BE2C (cell line): ENCODE measurements around the gene AFP.

Source experiments
- DNase-seq: peaks from one replicate; pipeline ENCODE4 v3.0.0-alpha.2; 2020
- H3K27me3 ChIP-seq: fragments of 250-450 bp; sonication (Bioruptor Pico); 2 replicates; pipeline ENCODE4 v1.5.1; 2020; ENCODE audit warnings: mild to moderate bottlenecking
- H3K36me3 ChIP-seq: fragments of 250-450 bp; sonication (Bioruptor Pico); 2 replicates; pipeline ENCODE4 v1.5.1; 2020; ENCODE audit warnings: mild to moderate bottlenecking
- H3K4me1 ChIP-seq: fragments of 250-450 bp; sonication (Bioruptor Pico); 2 replicates; pipeline ENCODE4 v1.5.1; 2020
- H3K4me3 ChIP-seq: 2 replicates; pipeline ENCODE4 v1.5.1; 2011; ENCODE audit warnings: low read depth, low read length
- H3K9me3 ChIP-seq: fragments of 250-450 bp; sonication (Bioruptor Pico); 2 replicates; pipeline ENCODE4 v1.5.1; 2020
- TF ChIP-seq, protein P1 (sequence below): IDR thresholded peaks from 2 replicates; pipeline ENCODE4 v1.5.1; 2012; ENCODE audit warnings: mild to moderate bottlenecking, low read depth, low read length

The AFP gene

DNA sequence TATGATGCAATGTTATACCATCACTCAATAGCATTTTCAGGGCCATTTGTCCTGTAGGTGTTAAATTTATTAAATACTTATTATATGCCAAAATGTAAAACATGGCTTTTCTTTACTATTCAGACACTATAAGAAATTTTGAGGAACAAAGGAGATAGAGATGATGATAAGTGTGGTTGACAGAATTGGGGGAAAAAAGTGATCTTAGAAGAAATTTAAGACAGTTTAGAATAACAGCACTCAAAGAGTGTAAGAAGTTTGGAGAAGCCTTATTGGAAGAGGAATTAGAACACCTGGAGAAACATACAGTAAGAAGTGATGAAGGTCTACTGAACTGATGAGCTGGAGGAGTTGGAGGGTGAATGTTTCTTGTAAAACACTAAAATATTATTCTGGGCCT, 12.8 kb upstream of the AFP start:
- TF ChIP-seq, protein P1, sequence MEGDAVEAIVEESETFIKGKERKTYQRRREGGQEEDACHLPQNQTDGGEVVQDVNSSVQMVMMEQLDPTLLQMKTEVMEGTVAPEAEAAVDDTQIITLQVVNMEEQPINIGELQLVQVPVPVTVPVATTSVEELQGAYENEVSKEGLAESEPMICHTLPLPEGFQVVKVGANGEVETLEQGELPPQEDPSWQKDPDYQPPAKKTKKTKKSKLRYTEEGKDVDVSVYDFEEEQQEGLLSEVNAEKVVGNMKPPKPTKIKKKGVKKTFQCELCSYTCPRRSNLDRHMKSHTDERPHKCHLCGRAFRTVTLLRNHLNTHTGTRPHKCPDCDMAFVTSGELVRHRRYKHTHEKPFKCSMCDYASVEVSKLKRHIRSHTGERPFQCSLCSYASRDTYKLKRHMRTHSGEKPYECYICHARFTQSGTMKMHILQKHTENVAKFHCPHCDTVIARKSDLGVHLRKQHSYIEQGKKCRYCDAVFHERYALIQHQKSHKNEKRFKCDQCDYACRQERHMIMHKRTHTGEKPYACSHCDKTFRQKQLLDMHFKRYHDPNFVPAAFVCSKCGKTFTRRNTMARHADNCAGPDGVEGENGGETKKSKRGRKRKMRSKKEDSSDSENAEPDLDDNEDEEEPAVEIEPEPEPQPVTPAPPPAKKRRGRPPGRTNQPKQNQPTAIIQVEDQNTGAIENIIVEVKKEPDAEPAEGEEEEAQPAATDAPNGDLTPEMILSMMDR: no peak
- DNase-seq: no peak
- H3K9me3 ChIP-seq: no peaks in the 10 kb centered on the region
- no peak overlapping the region for H3K4me3 ChIP-seq
- H3K4me1 ChIP-seq: no peaks in the 10 kb centered on the region
- H3K36me3 ChIP-seq: no peaks in the 10 kb centered on the region
- H3K27me3 ChIP-seq: no peaks in the 10 kb centered on the region

DNA sequence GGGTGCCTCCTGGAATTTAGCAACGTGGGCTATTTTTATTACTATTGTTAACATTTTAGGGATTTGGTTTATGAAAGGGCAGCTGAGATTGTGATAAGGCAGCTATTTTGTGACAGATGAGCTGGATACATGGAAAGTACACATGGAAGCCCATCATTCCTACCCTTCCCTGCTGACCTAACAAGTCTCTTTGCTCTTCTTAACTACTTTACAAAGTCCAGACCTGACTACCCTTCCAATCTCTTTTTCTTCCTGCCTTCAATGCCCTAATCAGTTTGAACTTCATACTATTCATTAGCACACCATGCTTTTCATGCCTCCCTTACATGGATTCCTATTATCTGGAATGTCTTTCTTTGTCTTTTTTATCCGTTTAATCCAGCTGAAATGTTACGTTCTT, 9.4 kb upstream of the AFP start:
- TF ChIP-seq, protein P1: no peak
- H3K4me3 ChIP-seq: no peak overlapping the region
- no peaks in the 10 kb centered on the region for H3K36me3 ChIP-seq
- H3K27me3 ChIP-seq: no peaks in the 10 kb centered on the region
- no peaks in the 10 kb centered on the region for H3K9me3 ChIP-seq
- no peak for DNase-seq
- H3K4me1 ChIP-seq: no peaks in the 10 kb centered on the region

- Histone ChIP-seq H3K36me3 (no peaks in the 10 kb centered on the region), H3K4me3 (no peak overlapping the region), H3K27me3 (no peaks in the 10 kb centered on the region), H3K9me3 (no peaks in the 10 kb centered on the region), H3K4me1 (no peaks in the 10 kb centered on the region)
- DNase-seq: no peak
- TF ChIP-seq, protein P1: no peak
Measured at GRCh38 chr4:73429118-73429517, 6.9 kb upstream of the AFP start.

GRCh38 chr4:73429826-73430587, 6.0 kb upstream of the AFP start:
- TF ChIP-seq, protein P1: no peak
- Histone ChIP-seq H3K27me3 (no peaks in the 10 kb centered on the region), H3K4me3 (no peak overlapping the region), H3K9me3 (no peaks in the 10 kb centered on the region), H3K36me3 (no peaks in the 10 kb centered on the region), H3K4me1 (no peaks in the 10 kb centered on the region)
- DNase-seq: no peak

DNA sequence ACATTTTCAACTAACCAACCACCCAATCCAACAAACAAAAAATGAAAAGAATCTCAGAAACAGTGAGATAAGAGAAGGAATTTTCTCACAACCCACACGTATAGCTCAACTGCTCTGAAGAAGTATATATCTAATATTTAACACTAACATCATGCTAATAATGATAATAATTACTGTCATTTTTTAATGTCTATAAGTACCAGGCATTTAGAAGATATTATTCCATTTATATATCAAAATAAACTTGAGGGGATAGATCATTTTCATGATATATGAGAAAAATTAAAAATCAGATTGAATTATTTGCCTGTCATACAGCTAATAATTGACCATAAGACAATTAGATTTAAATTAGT, 4.2 kb upstream of the AFP start:
- Histone ChIP-seq H3K9me3 (no peaks in the 10 kb centered on the region), H3K4me3 (no peak overlapping the region), H3K36me3 (no peaks in the 10 kb centered on the region), H3K27me3 (no peaks in the 10 kb centered on the region), H3K4me1 (no peaks in the 10 kb centered on the region)
- no peak for DNase-seq
- TF ChIP-seq, protein P1: no peak

DNA sequence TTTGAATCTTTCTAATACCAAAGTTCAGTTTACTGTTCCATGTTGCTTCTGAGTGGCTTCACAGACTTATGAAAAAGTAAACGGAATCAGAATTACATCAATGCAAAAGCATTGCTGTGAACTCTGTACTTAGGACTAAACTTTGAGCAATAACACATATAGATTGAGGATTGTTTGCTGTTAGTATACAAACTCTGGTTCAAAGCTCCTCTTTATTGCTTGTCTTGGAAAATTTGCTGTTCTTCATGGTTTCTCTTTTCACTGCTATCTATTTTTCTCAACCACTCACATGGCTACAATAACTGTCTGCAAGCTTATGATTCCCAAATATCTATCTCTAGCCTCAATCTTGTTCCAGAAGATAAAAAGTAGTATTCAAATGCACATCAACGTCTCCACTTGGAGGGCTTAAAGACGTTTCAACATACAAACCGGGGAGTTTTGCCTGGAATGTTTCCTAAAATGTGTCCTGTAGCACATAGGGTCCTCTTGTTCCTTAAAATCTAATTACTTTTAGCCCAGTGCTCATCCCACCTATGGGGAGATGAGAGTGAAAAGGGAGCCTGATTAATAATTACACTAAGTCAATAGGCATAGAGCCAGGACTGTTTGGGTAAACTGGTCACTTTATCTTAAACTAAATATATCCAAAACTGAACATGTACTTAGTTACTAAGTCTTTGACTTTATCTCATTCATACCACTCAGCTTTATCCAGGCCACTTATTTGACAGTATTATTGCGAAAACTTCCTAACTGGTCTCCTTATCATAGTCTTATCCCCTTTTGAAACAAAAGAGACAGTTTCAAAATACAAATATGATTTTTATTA, 3.6 kb upstream of the AFP start:
- Histone ChIP-seq H3K9me3 (no peaks in the 10 kb centered on the region), H3K36me3 (no peaks in the 10 kb centered on the region), H3K4me3 (no peak overlapping the region), H3K4me1 (no peaks in the 10 kb centered on the region), H3K27me3 (no peaks in the 10 kb centered on the region)
- no peak for DNase-seq
- TF ChIP-seq, protein P1: no peak
